HEK293 (cell line): ENCODE results near the gene OSCP1.

Experiments used
- CTCF ChIA-PET: fragments of 350-600 bp; formaldehyde crosslinking; extraction: SDS; loops from one replicate; lab custom pipeline; 2021; ENCODE audit warnings: antibody characterized with exemption; lab: Yijun Ruan, JAX
- POLR2A ChIA-PET: fragments of 300-600 bp; formaldehyde crosslinking; extraction: SDS; loops from one replicate; lab custom pipeline; 2020; ENCODE audit warnings: antibody characterized with exemption, inconsistent platforms; lab: Yijun Ruan, JAX
- H3K27ac ChIP-seq: fragments of 200-500 bp; sonication (Bioruptor generic); 2 replicates; pipeline ENCODE4 v1.5.1; 2014; ENCODE audit warnings: low read depth, low read length, control low read depth, inconsistent platforms; ENCODE audit errors: extremely low read depth
- H3K36me3 ChIP-seq, 2 experiments: fragments of 200-500 bp in 1 of 2; sonication (Bioruptor generic) in 1 of 2; 1 replicate in 1 of 2; 2 replicates in 1 of 2; pipeline ENCODE4 v1.5.1; 2014 to 2017; ENCODE audit warnings: inconsistent platforms in 2 of 2, low read length in 2 of 2; ENCODE audit not compliant: control insufficient read depth in 2 of 2, insufficient read depth in 1 of 2
- H3K4me1 ChIP-seq: fragments of 200-500 bp; sonication (Bioruptor generic); 2 replicates; pipeline ENCODE4 v1.5.1; 2014; ENCODE audit warnings: mild to moderate bottlenecking, low read length, inconsistent platforms; ENCODE audit not compliant: control insufficient read depth, insufficient read depth
- H3K4me3 ChIP-seq: 2 replicates; pipeline ENCODE4 v1.5.1; 2011; ENCODE audit warnings: low read depth, mild to moderate bottlenecking, control low read depth, low read length, moderate library complexity
- H3K9me3 ChIP-seq: fragments of 200-500 bp; sonication (Bioruptor generic); 2 replicates; pipeline ENCODE4 v1.5.1; 2014; ENCODE audit warnings: low read depth, low read length, inconsistent platforms; ENCODE audit not compliant: control insufficient read depth, insufficient read depth
- ATF2 ChIP-seq: fragments of 450-650 bp; formaldehyde crosslinking; IDR thresholded peaks from 2 replicates; pipeline ENCODE4 v1.5.1; 2016; ENCODE audit warnings: missing biosample characterization, missing genetic modification characterization, low read depth
- IKZF3 ChIP-seq: fragments of 450-650 bp; IDR thresholded peaks from 2 replicates; pipeline ENCODE4 v1.5.0; 2018; ENCODE audit warnings: missing biosample characterization, mild to moderate bottlenecking, missing genetic modification characterization, moderate library complexity
- PATZ1 ChIP-seq: fragments of 450-650 bp; formaldehyde crosslinking; IDR thresholded peaks from 2 replicates; pipeline ENCODE4 v1.5.1; 2016; ENCODE audit warnings: missing biosample characterization, missing genetic modification characterization
- TRIM28 ChIP-seq: IDR thresholded peaks from 2 replicates; pipeline ENCODE4 v1.6.1; 2011; ENCODE audit warnings: low read length, control low read depth, borderline replicate concordance
- ZFP3 ChIP-seq: fragments of 450-650 bp; formaldehyde crosslinking; IDR thresholded peaks from 2 replicates; pipeline ENCODE4 v1.5.1; 2016; ENCODE audit warnings: low read depth, missing biosample characterization, missing genetic modification characterization
- ZNF112 ChIP-seq: fragments of 450-650 bp; formaldehyde crosslinking; IDR thresholded peaks from 2 replicates; pipeline ENCODE4 v1.5.0; 2017; ENCODE audit warnings: missing biosample characterization, missing genetic modification characterization
- ZNF138 ChIP-seq: fragments of 450-650 bp; formaldehyde crosslinking; IDR thresholded peaks from 2 replicates; pipeline ENCODE4 v1.5.1; 2016; ENCODE audit warnings: missing biosample characterization, missing genetic modification characterization, borderline replicate concordance
- ZNF146 ChIP-seq: fragments of 450-650 bp; formaldehyde crosslinking; IDR thresholded peaks from 2 replicates; pipeline ENCODE4 v1.5.1; 2016; ENCODE audit warnings: missing biosample characterization, missing genetic modification characterization
- ZNF544 ChIP-seq: fragments of 450-650 bp; formaldehyde crosslinking; IDR thresholded peaks from 2 replicates; pipeline ENCODE4 v1.5.0; 2017; ENCODE audit warnings: missing biosample characterization, missing genetic modification characterization
- ZNF623 ChIP-seq: fragments of 450-650 bp; formaldehyde crosslinking; IDR thresholded peaks from 2 replicates; pipeline ENCODE4 v1.5.1; 2016; ENCODE audit warnings: missing biosample characterization, missing genetic modification characterization
- ZNF626 ChIP-seq: fragments of 450-650 bp; sonication (Bioruptor Pico); formaldehyde crosslinking; IDR thresholded peaks from 2 replicates; pipeline ENCODE4 v1.5.1; 2018; ENCODE audit warnings: missing biosample characterization, missing genetic modification characterization, inconsistent platforms
- ZSCAN30 ChIP-seq: fragments of 450-650 bp; IDR thresholded peaks from 2 replicates; pipeline ENCODE4 v1.5.1; 2018; ENCODE audit warnings: missing biosample characterization, mild to moderate bottlenecking, missing genetic modification characterization, moderate library complexity
- TF ChIP-seq, protein P1 (sequence below): fragments of 450-650 bp; formaldehyde crosslinking; IDR thresholded peaks from 2 replicates; pipeline ENCODE4 v1.5.1; 2016; ENCODE audit warnings: missing biosample characterization, missing genetic modification characterization
- TF ChIP-seq, protein P2 (sequence below): fragments of 450-650 bp; formaldehyde crosslinking; conservative IDR thresholded peaks from 2 replicates; pipeline ENCODE4 v1.5.1; 2016; ENCODE audit warnings: low read depth, missing biosample characterization, missing genetic modification characterization
- TF ChIP-seq, protein P3 (sequence below): fragments of 450-650 bp; formaldehyde crosslinking; IDR thresholded peaks from 2 replicates; pipeline ENCODE4 v1.5.1; 2016; ENCODE audit warnings: missing biosample characterization, missing genetic modification characterization, low read depth
- TF ChIP-seq, protein P4 (sequence below): sonication (generic); formaldehyde crosslinking; IDR thresholded peaks from 2 replicates; pipeline ENCODE4 v1.8.1; 2022; ENCODE audit warnings: mild to moderate bottlenecking, moderate library complexity, missing genetic modification reagents
- TF ChIP-seq, protein P5 (sequence below): fragments of 450-650 bp; formaldehyde crosslinking; IDR thresholded peaks from 2 replicates; pipeline ENCODE4 v1.5.1; 2017; ENCODE audit warnings: missing biosample characterization, missing genetic modification characterization

OSCP1 gene

DNA sequence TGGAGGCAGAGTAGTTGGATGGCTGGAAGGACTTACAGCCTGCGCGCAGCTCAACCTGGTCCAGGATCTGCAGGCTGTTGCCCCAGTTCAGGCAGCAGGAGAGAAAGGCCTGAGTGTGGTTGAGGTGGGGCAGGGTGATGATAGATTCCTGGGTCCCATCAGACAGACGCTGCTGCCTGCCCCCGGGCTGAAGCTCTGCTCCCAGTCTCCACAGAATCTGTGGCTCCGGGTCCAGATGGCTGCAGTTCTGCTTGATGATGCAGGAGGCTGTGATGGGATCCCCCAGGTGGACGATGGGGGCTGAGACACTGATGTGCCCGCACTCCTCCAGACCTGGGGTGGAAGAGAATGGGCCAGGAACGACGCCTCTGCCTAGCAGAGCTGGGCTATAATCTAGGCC, 25.1 kb upstream of the OSCP1 start:
- ChIA-PET CTCF (no interaction called here), POLR2A (interaction anchor here (1.5 kb wide), 1 partner anchor 11 kb away, joined by 4 read pairs; the partner anchor contains the start of gene MRPS15)
- H3K27ac ChIP-seq: no peak overlapping the region
- H3K4me3 ChIP-seq: no peak overlapping the region
- H3K4me1 ChIP-seq: no peaks in the 10 kb centered on the region
- no peaks in the 10 kb centered on the region for H3K36me3 ChIP-seq
- TF ChIP-seq TRIM28 (no peak), PATZ1 (tag by site-specific recombination) (no peak), ZNF146 (tag by site-specific recombination) (no peak), ZSCAN30 (tag by site-specific recombination) (no peak), ZNF544 (tag by site-specific recombination) (no peak), ZNF112 (no peak), IKZF3 (tag by site-specific recombination) (no peak)
- TF ChIP-seq, protein P1, sequence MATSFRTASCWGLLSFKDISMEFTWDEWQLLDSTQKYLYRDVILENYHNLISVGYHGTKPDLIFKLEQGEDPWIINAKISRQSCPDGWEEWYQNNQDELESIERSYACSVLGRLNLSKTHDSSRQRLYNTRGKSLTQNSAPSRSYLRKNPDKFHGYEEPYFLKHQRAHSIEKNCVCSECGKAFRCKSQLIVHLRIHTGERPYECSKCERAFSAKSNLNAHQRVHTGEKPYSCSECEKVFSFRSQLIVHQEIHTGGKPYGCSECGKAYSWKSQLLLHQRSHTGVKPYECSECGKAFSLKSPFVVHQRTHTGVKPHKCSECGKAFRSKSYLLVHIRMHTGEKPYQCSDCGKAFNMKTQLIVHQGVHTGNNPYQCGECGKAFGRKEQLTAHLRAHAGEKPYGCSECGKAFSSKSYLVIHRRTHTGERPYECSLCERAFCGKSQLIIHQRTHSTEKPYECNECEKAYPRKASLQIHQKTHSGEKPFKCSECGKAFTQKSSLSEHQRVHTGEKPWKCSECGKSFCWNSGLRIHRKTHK (tag by site-specific recombination): no peak
- TF ChIP-seq, protein P2, sequence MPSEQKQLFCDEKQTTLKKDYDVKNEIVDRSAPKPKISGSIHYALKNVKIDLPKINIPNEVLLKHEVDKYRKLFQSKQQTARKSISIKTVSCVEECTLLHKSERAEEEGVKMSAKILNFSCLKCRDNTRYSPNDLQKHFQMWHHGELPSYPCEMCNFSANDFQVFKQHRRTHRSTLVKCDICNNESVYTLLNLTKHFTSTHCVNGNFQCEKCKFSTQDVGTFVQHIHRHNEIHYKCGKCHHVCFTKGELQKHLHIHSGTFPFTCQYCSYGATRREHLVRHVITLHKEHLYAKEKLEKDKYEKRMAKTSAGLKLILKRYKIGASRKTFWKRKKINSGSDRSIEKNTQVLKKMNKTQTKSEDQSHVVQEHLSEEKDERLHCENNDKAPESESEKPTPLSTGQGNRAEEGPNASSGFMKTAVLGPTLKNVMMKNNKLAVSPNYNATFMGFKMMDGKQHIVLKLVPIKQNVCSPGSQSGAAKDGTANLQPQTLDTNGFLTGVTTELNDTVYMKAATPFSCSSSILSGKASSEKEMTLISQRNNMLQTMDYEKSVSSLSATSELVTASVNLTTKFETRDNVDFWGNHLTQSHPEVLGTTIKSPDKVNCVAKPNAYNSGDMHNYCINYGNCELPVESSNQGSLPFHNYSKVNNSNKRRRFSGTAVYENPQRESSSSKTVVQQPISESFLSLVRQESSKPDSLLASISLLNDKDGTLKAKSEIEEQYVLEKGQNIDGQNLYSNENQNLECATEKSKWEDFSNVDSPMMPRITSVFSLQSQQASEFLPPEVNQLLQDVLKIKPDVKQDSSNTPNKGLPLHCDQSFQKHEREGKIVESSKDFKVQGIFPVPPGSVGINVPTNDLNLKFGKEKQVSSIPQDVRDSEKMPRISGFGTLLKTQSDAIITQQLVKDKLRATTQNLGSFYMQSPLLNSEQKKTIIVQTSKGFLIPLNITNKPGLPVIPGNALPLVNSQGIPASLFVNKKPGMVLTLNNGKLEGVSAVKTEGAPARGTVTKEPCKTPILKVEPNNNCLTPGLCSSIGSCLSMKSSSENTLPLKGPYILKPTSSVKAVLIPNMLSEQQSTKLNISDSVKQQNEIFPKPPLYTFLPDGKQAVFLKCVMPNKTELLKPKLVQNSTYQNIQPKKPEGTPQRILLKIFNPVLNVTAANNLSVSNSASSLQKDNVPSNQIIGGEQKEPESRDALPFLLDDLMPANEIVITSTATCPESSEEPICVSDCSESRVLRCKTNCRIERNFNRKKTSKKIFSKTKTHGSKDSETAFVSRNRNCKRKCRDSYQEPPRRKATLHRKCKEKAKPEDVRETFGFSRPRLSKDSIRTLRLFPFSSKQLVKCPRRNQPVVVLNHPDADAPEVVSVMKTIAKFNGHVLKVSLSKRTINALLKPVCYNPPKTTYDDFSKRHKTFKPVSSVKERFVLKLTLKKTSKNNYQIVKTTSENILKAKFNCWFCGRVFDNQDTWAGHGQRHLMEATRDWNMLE (tag by site-specific recombination): no peak
- TF ChIP-seq, protein P3, sequence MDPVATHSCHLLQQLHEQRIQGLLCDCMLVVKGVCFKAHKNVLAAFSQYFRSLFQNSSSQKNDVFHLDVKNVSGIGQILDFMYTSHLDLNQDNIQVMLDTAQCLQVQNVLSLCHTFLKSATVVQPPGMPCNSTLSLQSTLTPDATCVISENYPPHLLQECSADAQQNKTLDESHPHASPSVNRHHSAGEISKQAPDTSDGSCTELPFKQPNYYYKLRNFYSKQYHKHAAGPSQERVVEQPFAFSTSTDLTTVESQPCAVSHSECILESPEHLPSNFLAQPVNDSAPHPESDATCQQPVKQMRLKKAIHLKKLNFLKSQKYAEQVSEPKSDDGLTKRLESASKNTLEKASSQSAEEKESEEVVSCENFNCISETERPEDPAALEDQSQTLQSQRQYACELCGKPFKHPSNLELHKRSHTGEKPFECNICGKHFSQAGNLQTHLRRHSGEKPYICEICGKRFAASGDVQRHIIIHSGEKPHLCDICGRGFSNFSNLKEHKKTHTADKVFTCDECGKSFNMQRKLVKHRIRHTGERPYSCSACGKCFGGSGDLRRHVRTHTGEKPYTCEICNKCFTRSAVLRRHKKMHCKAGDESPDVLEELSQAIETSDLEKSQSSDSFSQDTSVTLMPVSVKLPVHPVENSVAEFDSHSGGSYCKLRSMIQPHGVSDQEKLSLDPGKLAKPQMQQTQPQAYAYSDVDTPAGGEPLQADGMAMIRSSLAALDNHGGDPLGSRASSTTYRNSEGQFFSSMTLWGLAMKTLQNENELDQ (tag by site-specific recombination): no peak
- H3K9me3 ChIP-seq: no peaks in the 10 kb centered on the region

- POLR2A ChIA-PET: no interaction called here
- no peaks in the 10 kb centered on the region for H3K4me1 ChIP-seq
These were observed 22.4 kb upstream of the OSCP1 start for GRCh38 chr1:36472656-36473055.

More at GRCh38 chr1:36472656-36473055, 22.4 kb upstream of the OSCP1 start:
- Histone ChIP-seq H3K36me3 (no peaks in the 10 kb centered on the region), H3K4me3 (no peak overlapping the region), H3K9me3 (no peaks in the 10 kb centered on the region), H3K27ac (no peak overlapping the region)
- peak; percentile 97 for TF ChIP-seq ZNF623 (tag by site-specific recombination)
- TF ChIP-seq ZNF626 (tag by site-specific recombination): no peak
- TF ChIP-seq, protein P4, sequence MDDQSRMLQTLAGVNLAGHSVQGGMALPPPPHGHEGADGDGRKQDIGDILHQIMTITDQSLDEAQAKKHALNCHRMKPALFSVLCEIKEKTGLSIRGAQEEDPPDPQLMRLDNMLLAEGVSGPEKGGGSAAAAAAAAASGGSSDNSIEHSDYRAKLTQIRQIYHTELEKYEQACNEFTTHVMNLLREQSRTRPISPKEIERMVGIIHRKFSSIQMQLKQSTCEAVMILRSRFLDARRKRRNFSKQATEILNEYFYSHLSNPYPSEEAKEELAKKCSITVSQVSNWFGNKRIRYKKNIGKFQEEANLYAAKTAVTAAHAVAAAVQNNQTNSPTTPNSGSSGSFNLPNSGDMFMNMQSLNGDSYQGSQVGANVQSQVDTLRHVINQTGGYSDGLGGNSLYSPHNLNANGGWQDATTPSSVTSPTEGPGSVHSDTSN (CRISPR knock-in tag): no peak
- no peak for TF ChIP-seq ZNF138
- TF ChIP-seq, protein P5, sequence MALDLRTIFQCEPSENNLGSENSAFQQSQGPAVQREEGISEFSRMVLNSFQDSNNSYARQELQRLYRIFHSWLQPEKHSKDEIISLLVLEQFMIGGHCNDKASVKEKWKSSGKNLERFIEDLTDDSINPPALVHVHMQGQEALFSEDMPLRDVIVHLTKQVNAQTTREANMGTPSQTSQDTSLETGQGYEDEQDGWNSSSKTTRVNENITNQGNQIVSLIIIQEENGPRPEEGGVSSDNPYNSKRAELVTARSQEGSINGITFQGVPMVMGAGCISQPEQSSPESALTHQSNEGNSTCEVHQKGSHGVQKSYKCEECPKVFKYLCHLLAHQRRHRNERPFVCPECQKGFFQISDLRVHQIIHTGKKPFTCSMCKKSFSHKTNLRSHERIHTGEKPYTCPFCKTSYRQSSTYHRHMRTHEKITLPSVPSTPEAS (tag by site-specific recombination): no peak
- TF ChIP-seq ZFP3: no peak
- no peak for TF ChIP-seq ATF2 (tag by site-specific recombination)
- CTCF ChIA-PET: interaction anchor here (1.4 kb wide), 1 partner anchor 43 kb away, joined by 5 read pairs; no protein-coding TSS in a partner anchor
